ENCODE measurements around the gene COIL. TPM values are rescaled to one million over a fixed set of nuclear protein-coding genes. Genes with fewer than 3 reads are reported as not detected.

COIL gene
- total and polyA plus RNA-seq, 4 donors = 7.2 to 21.4 (median 9.7) TPM

DNA sequence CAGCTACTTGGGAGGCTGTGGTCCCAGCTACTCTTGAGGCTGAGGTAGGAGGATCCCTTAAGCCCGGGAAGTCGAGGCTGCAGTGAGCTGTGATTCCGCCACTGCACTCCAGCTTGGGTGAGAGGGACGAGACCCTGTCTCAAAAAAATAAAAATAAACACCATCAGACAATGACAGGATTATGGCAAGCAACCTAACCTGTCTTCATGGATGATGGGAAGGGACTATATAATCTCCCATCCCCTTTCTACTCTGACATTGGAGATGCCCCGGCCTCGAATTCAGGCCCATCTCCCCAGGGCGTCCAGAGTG is 47.9 kb downstream of the COIL start:
- peaks cover 7 to 26% (median 12%) of the 10 kb centered on the region in 5 donors for H3K4me1 ChIP-seq (ENCODE audit: control insufficient read depth in 5 of 5, insufficient read depth in 5 of 5, low read length in 5 of 5)
- H3K4me3 ChIP-seq = peak overlapping the region; percentile 82
- 15 to 30% methylated on average over 7 of the region's 7 CpGs for WGBS, 2 donors
- H3K27me3 ChIP-seq (ENCODE audit: control insufficient read depth in 3 of 3, insufficient read depth in 3 of 3, low read length in 2 of 3) = no peaks in the 10 kb centered on the region
- ATAC-seq (ENCODE audit: insufficient read depth, low FRiP score) = no peak
- no peak for DNase-seq
- H3K9ac ChIP-seq (ENCODE audit: insufficient read depth in 1 of 2, low read length in 2 of 2) = peak overlapping the region; percentile 55 to 73
- no peaks in the 10 kb centered on the region for H3K9me3 ChIP-seq (ENCODE audit: control insufficient read depth in 4 of 4, insufficient read depth in 3 of 4, low read length in 3 of 4)
- TF ChIP-seq CTCF (IDR thresholded peaks at IDR 0.05; ENCODE audit: control extremely low read depth, extremely low read depth) = no peak
- H3K36me3 ChIP-seq (ENCODE audit: control insufficient read depth in 4 of 4, insufficient read depth in 4 of 4, low read length in 4 of 4) = peaks cover 0 to 7% (median 2%) of the 10 kb centered on the region in 4 donors
- H3K27ac ChIP-seq (ENCODE audit: low read depth in 1 of 2, low read length in 1 of 2) = peak overlapping the region; percentile 92 to 98

DNA sequence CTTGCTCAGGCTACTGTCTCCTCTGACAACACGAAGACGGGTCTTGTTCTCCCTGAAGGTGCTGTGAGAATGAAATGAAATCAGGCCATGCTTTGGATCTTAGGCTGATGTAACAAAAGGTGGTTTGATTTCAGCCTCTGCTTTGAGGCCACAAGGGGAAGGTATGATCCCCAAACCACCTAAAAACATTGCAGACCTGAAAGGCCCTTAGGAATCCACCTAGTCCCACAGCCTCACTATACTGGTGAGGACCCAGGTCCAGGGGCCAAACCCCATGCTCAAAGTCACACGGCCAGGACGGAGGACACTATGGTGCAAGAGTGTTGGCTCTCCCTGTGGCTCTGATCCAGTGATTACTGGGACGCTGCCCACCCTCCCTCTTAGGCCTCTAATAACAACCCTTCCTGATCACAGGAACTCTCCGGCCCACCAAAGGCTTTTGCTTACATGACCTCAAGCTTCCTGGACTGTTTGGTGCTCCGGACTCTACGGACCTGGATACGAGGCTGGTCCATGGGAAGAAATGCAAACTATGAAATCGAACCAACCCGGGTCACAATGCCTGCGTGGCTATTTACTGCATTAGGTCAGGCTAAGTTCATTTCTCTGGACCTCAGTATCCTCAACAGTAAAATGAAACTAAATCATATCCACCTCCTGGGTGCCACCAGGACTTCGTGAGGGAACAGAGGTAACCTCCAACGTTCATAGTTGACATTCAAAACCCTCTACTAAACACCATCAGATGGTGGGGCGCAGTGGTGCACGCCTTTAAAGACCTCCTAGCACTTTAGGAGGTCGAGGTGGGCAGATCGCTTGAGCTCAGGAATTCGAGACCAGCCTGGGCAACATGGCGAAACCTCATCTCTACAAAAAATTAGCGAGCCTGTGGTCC is 48.5 kb downstream of the COIL start:
- no peak for TF ChIP-seq CTCF (IDR thresholded peaks at IDR 0.05; ENCODE audit: control extremely low read depth, extremely low read depth)
- Histone ChIP-seq H3K36me3 (ENCODE audit: control insufficient read depth in 4 of 4, insufficient read depth in 4 of 4, low read length in 4 of 4) (peaks cover 0 to 10% (median 4%) of the 10 kb centered on the region in 4 donors), H3K4me1 (ENCODE audit: control insufficient read depth in 5 of 5, insufficient read depth in 5 of 5, low read length in 5 of 5) (peaks cover 7 to 26% (median 12%) of the 10 kb centered on the region in 5 donors), H3K27me3 (ENCODE audit: control insufficient read depth in 3 of 3, insufficient read depth in 3 of 3, low read length in 2 of 3) (no peaks in the 10 kb centered on the region), H3K9ac (ENCODE audit: insufficient read depth in 1 of 2, low read length in 2 of 2) (no peak overlapping the region), H3K4me3 (peak overlapping the region; percentile 82), H3K9me3 (ENCODE audit: control insufficient read depth in 4 of 4, insufficient read depth in 3 of 4, low read length in 3 of 4) (no peaks in the 10 kb centered on the region), H3K27ac (ENCODE audit: low read depth in 1 of 2, low read length in 1 of 2) (peak overlapping the region in 1 of 2 donors; percentile 98)
- peak in 1 of 3 donors; percentile 23 for DNase-seq
- ATAC-seq (ENCODE audit: insufficient read depth, low FRiP score) = no peak
- WGBS, 2 donors = 23 to 41% methylated on average over 21 of the region's 21 CpGs

GRCh38 chr17:56910509-56911235 is 50.2 kb downstream of the COIL start:
- DNase-seq (no peak), ATAC-seq (ENCODE audit: insufficient read depth, low FRiP score) (no peak)
- WGBS, 2 donors = 72 to 78% methylated on average over 7 of the region's 7 CpGs
- no peaks in the 10 kb centered on the region for H3K27me3 ChIP-seq (ENCODE audit: control insufficient read depth in 3 of 3, insufficient read depth in 3 of 3, low read length in 2 of 3)
- no peak overlapping the region for H3K9ac ChIP-seq (ENCODE audit: insufficient read depth in 1 of 2, low read length in 2 of 2)
- no peaks in the 10 kb centered on the region for H3K9me3 ChIP-seq (ENCODE audit: control insufficient read depth in 4 of 4, insufficient read depth in 3 of 4, low read length in 3 of 4)
- H3K36me3 ChIP-seq (ENCODE audit: control insufficient read depth in 4 of 4, insufficient read depth in 4 of 4, low read length in 4 of 4) = peaks cover 0 to 17% (median 6%) of the 10 kb centered on the region in 4 donors
- no peak for TF ChIP-seq CTCF (IDR thresholded peaks at IDR 0.05; ENCODE audit: control extremely low read depth, extremely low read depth)
- peaks cover 7 to 25% (median 12%) of the 10 kb centered on the region in 5 donors for H3K4me1 ChIP-seq (ENCODE audit: control insufficient read depth in 5 of 5, insufficient read depth in 5 of 5, low read length in 5 of 5)
- peak overlapping the region; percentile 34 for H3K4me3 ChIP-seq
- peak overlapping the region in 1 of 2 donors; percentile 91 for H3K27ac ChIP-seq (ENCODE audit: low read depth in 1 of 2, low read length in 1 of 2)
